Tibial nerve (tissue), 4 donors: ENCODE measurements around the gene LSAMP. TPM values are rescaled to one million over a fixed set of nuclear protein-coding genes. Genes with fewer than 3 reads are reported as not detected.

Experiments
- DNase-seq, 2 donors: peaks; one replicate each; pipeline ENCODE4 v3.0.0-alpha.2; 2019; ENCODE audit warnings: low spot score in 2 of 2
- H3K27ac ChIP-seq, 4 donors: fragments of 200-600 bp; sonication (generic) in 3 of 4; one replicate each; pipeline ENCODE4 v1.5.1; 2017 to 2019; ENCODE audit warnings: mild to moderate bottlenecking in 1 of 4
- H3K27me3 ChIP-seq, 2 donors: fragments of 200-600 bp; sonication (generic) in 1 of 2; one replicate each; pipeline versions ENCODE4 v1.5.1 to v1.6.0; 2017 to 2019
- H3K36me3 ChIP-seq, 3 donors: fragments of 200-600 bp; sonication (generic); one replicate each; pipeline ENCODE4 v1.5.1; 2018 to 2019
- H3K4me1 ChIP-seq, 4 donors: fragments of 200-600 bp; sonication (generic) in 3 of 4; one replicate each; pipeline ENCODE4 v1.5.1; 2017 to 2019
- H3K4me3 ChIP-seq, 4 donors: fragments of 200-600 bp; sonication (generic) in 3 of 4; one replicate each; pipeline ENCODE4 v1.5.1; 2017 to 2019; ENCODE audit warnings: mild to moderate bottlenecking in 1 of 4, moderate library complexity in 1 of 4
- H3K9me3 ChIP-seq, 4 donors: fragments of 200-600 bp; sonication (generic) in 3 of 4; one replicate each; pipeline ENCODE4 v1.5.1; 2017 to 2019
- CTCF ChIP-seq, 5 experiments: fragments of 200-600 bp in 3 of 5; fragments of 450-650 bp in 2 of 5; sonication (generic) in 3 of 5; IDR thresholded peaks; one replicate each; pipeline ENCODE4 v1.5.1; 2016 to 2019; ENCODE audit warnings: antibody characterized with exemption in 5 of 5, mild to moderate bottlenecking in 3 of 5, moderate library complexity in 2 of 5
- EP300 ChIP-seq, 2 donors: sonication (generic); formaldehyde crosslinking; IDR thresholded peaks; one replicate each; pipeline ENCODE4 v1.6.1; 2017; ENCODE audit warnings: antibody characterized with exemption in 2 of 2, mild to moderate bottlenecking in 1 of 2
- POLR2A ChIP-seq, 2 donors: fragments of 450-650 bp; IDR thresholded peaks; one replicate each; pipeline ENCODE4 v1.6.1; 2017; ENCODE audit warnings: antibody characterized with exemption in 2 of 2, mild to moderate bottlenecking in 2 of 2, moderate library complexity in 2 of 2
- WGBS, 2 donors: methylation state at CpG; one replicate each; pipeline ENCODE4 v1.1.5; 2018; 5-methylcytosine and 5-hydroxymethylcytosine counted together
- total RNA-seq, 4 donors: library from RNA; depleted of rRNA; stranded (reverse); fragments of >200 nt; gene quantifications; one replicate each; pipeline ENCODE4 v1.1.0, GENCODE V29; 2016

Gene LSAMP
- total RNA-seq, 4 donors from 2014 or later: 3.6 to 6.1 (median 4.2) TPM

GRCh38 chr3:116176974-116177555 lies 268.2 kb downstream of the LSAMP start:
- 67 to 80% methylated on average over 1 of the region's 1 CpG for WGBS, 2 donors
- Histone ChIP-seq H3K27ac (no peak overlapping the region), H3K4me1 (peaks cover 0 to 5% (median 0%) of the 10 kb centered on the region in 4 donors), H3K27me3 (no peaks in the 10 kb centered on the region), H3K9me3 (no peaks in the 10 kb centered on the region), H3K36me3 (no peaks in the 10 kb centered on the region), H3K4me3 (no peak overlapping the region)
- no peak for TF ChIP-seq CTCF (IDR thresholded peaks at IDR 0.05)
- no peak for TF ChIP-seq EP300 (IDR thresholded peaks at IDR 0.05)
- no peak for TF ChIP-seq POLR2A (IDR thresholded peaks at IDR 0.05)
- DNase-seq: no peak

- Histone ChIP-seq H3K36me3 (no peaks in the 10 kb centered on the region), H3K27ac (no peak overlapping the region), H3K27me3 (no peaks in the 10 kb centered on the region), H3K4me3 (no peak overlapping the region), H3K9me3 (no peaks in the 10 kb centered on the region), H3K4me1 (peaks cover 0 to 7% (median 0%) of the 10 kb centered on the region in 4 donors)
- DNase-seq: no peak
- TF ChIP-seq EP300 (IDR thresholded peaks at IDR 0.05) (no peak), CTCF (IDR thresholded peaks at IDR 0.05) (no peak), POLR2A (IDR thresholded peaks at IDR 0.05) (no peak)
Measured at GRCh38 chr3:116166121-116166520, 279.2 kb downstream of the LSAMP start.

- Histone ChIP-seq H3K4me3 (no peak overlapping the region), H3K27me3 (no peaks in the 10 kb centered on the region), H3K9me3 (no peaks in the 10 kb centered on the region), H3K27ac (no peak overlapping the region), H3K4me1 (peaks cover 0 to 7% (median 0%) of the 10 kb centered on the region in 4 donors), H3K36me3 (no peaks in the 10 kb centered on the region)
- TF ChIP-seq EP300 (IDR thresholded peaks at IDR 0.05): no peak
- TF ChIP-seq CTCF (IDR thresholded peaks at IDR 0.05): no peak
- no peak for TF ChIP-seq POLR2A (IDR thresholded peaks at IDR 0.05)
- no peak for DNase-seq
Measured at GRCh38 chr3:116165641-116166040, 279.6 kb downstream of the LSAMP start.

GRCh38 chr3:116165135-116165534 lies 280.2 kb downstream of the LSAMP start:
- TF ChIP-seq CTCF (IDR thresholded peaks at IDR 0.05): no peak
- no peak for TF ChIP-seq EP300 (IDR thresholded peaks at IDR 0.05)
- no peak for TF ChIP-seq POLR2A (IDR thresholded peaks at IDR 0.05)
- Histone ChIP-seq H3K27ac (no peak overlapping the region), H3K4me3 (no peak overlapping the region), H3K4me1 (peaks cover 0 to 7% (median 0%) of the 10 kb centered on the region in 4 donors), H3K9me3 (no peaks in the 10 kb centered on the region), H3K27me3 (no peaks in the 10 kb centered on the region), H3K36me3 (no peaks in the 10 kb centered on the region)
- 94 to 97% methylated on average over 2 of the region's 2 CpGs for WGBS, 2 donors
- no peak for DNase-seq

- WGBS, 2 donors: 78 to 82% methylated on average over 2 of the region's 2 CpGs
- no peaks in the 10 kb centered on the region for H3K36me3 ChIP-seq
- H3K9me3 ChIP-seq: no peaks in the 10 kb centered on the region
- no peak overlapping the region for H3K27ac ChIP-seq
- H3K4me3 ChIP-seq: no peak overlapping the region
- H3K27me3 ChIP-seq: no peaks in the 10 kb centered on the region
- DNase-seq: no peak
- no peak for TF ChIP-seq POLR2A (IDR thresholded peaks at IDR 0.05)
- TF ChIP-seq CTCF (IDR thresholded peaks at IDR 0.05): no peak
- TF ChIP-seq EP300 (IDR thresholded peaks at IDR 0.05): no peak
- peaks cover 0 to under 1% (median 0%) of the 10 kb centered on the region in 4 donors for H3K4me1 ChIP-seq
Measured at GRCh38 chr3:116164039-116164438, 281.2 kb downstream of the LSAMP start.
